H1 (cell line): ENCODE measurements around the gene FBXO7. TPM values are rescaled to one million over a fixed set of nuclear protein-coding genes. Genes with fewer than 3 reads are reported as not detected.

Source experiments
- BACH1 ChIP-seq: IDR thresholded peaks from 2 replicates; pipeline ENCODE4 v1.6.1; 2012; ENCODE audit warnings: low read length, improper control_type of control experiment
- RNF2 ChIP-seq: fragments of 200-900, 300-1000 bp; sonication (generic); IDR thresholded peaks from 2 replicates; pipeline ENCODE4 v1.7.1; 2016; ENCODE audit warnings: borderline replicate concordance, low read depth, mild to moderate bottlenecking, antibody characterized with exemption, low read length; ENCODE audit not compliant: poor library complexity, severe bottlenecking; ENCODE audit errors: missing control alignments
- SP1 ChIP-seq: IDR thresholded peaks from 2 replicates; pipeline ENCODE4 v1.6.1; 2011; ENCODE audit warnings: low read depth, low read length
- TBP ChIP-seq: IDR thresholded peaks from 2 replicates; pipeline ENCODE4 v1.6.1; 2011; ENCODE audit warnings: low read depth, low read length, improper control_type of control experiment
- polyA plus RNA-seq, 7 experiments: library from polyadenylated mRNA; depleted of rRNA in 3 of 7; stranded (reverse) in 5 of 7; unstranded in 2 of 7; fragments of >200 nt in 5 of 7; fragments of 200-250 nt in 2 of 7; gene quantifications; 1 replicate in 5 of 7; 2 replicates in 1 of 7; 4 replicates in 1 of 7; pipeline versions ENCODE4 v1.2.1 to v1.2.3, GENCODE V29; 2011 to 2013; ENCODE audit warnings: missing spikeins in 2 of 7, mixed read lengths in 2 of 7
- total RNA-seq: library from RNA; stranded (reverse); fragmentation: NEBNext Ultra II Directional; extraction: Animal tissue kit (Norgen Biotek cat#: 25700); gene quantifications from 2 replicates; pipeline ENCODE4 v1.2.1, GENCODE V29; 2021
- TF ChIP-seq, protein P1 (sequence below), 3 experiments: IDR thresholded peaks; 1 replicate in 2 of 3; 2 replicates in 1 of 3; pipeline versions ENCODE4 v1.5.1 to v1.6.1; 2011; ENCODE audit warnings: low read length in 3 of 3, mild to moderate bottlenecking in 3 of 3, inconsistent platforms in 2 of 3, low read depth in 1 of 3, moderate library complexity in 1 of 3; ENCODE audit not compliant: insufficient read depth in 1 of 3; ENCODE audit errors: control extremely low read depth in 1 of 3
- TF ChIP-seq, protein P2 (sequence below): IDR thresholded peaks from 2 replicates; pipeline ENCODE4 v1.6.1; 2011; ENCODE audit warnings: low read depth, mild to moderate bottlenecking, low read length; ENCODE audit not compliant: insufficient read depth

FBXO7 gene
- total and polyA plus RNA-seq, 2 of the 8 experiments (the other 6 are each of a cell fraction or from before 2014, with no cell fraction given), result 62.7 to 76.1 TPM

DNA sequence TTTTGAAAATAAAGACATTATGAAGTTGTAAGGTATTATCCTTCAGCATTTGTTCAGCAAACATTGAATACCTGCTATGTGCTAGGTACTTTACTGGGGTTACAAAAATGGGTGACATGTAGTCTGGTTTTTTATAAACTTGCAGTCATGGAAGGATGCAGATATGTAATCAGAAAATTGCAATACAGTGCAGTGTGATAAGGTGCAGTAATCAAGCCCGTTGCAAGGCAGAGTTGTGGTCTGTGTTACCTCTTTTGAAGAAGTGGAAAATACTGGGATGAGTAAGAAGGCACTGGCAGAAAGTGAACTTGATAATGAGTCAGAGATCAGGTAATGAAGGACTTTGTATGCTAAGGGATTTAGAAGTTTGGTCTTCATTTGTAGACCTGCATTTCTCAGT lies 8.1 kb downstream of the FBXO7 start (continued):
- TF ChIP-seq BACH1 (no peak), TBP (no peak), SP1 (no peak), RNF2 (no peak)
- TF ChIP-seq, protein P1, sequence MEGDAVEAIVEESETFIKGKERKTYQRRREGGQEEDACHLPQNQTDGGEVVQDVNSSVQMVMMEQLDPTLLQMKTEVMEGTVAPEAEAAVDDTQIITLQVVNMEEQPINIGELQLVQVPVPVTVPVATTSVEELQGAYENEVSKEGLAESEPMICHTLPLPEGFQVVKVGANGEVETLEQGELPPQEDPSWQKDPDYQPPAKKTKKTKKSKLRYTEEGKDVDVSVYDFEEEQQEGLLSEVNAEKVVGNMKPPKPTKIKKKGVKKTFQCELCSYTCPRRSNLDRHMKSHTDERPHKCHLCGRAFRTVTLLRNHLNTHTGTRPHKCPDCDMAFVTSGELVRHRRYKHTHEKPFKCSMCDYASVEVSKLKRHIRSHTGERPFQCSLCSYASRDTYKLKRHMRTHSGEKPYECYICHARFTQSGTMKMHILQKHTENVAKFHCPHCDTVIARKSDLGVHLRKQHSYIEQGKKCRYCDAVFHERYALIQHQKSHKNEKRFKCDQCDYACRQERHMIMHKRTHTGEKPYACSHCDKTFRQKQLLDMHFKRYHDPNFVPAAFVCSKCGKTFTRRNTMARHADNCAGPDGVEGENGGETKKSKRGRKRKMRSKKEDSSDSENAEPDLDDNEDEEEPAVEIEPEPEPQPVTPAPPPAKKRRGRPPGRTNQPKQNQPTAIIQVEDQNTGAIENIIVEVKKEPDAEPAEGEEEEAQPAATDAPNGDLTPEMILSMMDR (IDR thresholded peaks at IDR 0.05; ENCODE audit: control extremely low read depth in 1 of 3, insufficient read depth in 1 of 3, low read depth in 1 of 3, low read length in 3 of 3), result no peak
- TF ChIP-seq, protein P2, sequence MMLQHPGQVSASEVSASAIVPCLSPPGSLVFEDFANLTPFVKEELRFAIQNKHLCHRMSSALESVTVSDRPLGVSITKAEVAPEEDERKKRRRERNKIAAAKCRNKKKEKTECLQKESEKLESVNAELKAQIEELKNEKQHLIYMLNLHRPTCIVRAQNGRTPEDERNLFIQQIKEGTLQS, result no peak
